HCEC 1CT (cell line): ENCODE data around the gene COL26A1.

Source experiments
- DNase-seq: peaks from one replicate; pipeline ENCODE4 v3.0.0-alpha.2; 2017

COL26A1 gene

DNA sequence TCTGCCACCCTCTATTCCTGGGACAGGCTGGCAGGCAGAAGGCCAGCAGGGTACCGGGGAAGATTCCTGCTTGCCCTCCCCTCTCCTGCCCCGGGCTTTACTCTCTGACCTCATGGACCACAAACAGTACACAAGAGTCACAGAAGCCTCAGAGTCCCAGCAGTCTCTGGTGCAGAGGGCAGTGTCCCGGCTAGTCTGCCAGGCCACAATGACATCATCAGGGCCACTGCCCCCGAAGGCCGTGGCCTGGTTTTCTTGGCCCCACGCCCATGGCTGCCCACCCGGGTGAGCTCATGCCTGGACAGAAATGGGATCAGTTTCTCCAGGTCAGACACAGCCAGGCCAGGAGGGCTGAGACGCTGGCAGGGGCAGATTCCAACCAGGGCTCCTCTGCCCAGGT is 174.5 kb downstream of the COL26A1 start:
- peak; percentile 17 for DNase-seq

DNA sequence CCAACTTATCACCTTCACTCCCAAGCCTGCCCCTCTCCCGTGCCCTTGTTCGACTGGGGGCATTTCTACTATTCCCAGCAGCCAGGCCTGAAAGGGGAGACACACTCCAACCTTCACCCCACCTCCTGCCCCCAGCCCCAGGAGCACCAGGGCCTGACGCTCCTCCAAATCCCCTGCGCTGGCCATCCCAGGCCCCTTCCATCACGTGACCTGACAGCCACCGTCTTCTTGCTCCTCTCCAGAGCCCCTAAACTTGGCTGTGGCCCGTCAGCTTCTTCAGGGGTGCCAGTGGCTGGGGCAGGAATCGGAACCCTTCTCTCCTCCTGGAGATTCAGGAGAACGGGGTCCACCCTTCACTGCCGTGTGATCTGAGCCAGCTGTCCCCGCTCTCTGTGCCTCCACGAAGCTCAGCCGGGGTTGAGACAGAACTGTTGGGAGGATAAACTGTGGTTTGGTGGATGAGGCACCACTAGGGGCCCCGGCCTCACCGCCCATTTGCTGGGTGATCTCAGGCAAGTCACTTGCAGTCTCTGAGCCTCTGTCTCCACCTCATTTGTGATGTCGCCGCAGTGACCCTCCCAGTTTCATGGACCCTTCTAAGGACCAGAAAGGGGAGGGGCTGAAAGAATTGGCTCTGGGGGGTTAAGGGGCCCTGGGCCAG is 175.4 kb downstream of the COL26A1 start:
- DNase-seq, result no peak

DNA sequence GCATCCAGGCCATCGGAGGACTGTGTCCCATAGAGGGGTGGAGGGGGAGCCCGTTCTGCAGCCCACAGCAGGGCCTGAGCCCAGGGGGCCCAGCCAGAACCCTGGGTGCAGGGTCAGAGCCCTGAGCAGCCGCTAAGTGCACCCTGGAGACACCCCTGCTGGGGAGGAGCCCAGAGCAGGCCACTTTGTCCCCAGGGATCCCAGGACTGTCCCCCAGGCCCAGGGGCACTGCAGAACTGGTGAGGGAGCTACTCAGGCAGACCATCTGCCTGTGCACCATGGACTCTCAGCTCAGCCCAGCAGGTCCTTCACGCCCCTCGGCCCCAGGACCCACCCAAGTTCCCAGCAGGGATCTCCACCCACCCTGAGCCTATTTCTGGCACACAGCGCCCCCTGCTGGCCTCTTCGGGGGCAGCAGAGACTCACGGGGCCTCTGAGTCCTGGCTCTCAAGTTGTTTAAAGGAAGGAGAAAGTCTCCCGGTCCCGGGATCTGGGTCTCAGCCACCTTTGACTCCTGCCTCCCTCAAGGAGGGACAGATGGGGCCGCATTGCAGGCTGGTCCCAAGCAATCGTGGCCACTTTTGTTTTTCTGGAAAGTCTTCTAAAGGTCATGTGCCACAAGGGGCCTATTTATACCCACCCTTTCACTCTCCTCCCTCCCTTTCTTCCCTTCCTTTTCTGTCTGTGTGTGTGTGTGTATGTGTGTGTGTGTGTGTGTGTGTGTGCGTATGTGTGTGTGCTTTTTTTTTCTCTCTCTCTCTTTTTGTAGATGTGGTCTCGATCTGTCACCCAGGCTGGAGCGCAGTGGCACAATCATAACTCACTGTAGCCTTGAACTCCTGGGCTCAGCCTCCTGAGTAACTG is 176.2 kb downstream of the COL26A1 start:
- peak; percentile 31 for DNase-seq

DNA sequence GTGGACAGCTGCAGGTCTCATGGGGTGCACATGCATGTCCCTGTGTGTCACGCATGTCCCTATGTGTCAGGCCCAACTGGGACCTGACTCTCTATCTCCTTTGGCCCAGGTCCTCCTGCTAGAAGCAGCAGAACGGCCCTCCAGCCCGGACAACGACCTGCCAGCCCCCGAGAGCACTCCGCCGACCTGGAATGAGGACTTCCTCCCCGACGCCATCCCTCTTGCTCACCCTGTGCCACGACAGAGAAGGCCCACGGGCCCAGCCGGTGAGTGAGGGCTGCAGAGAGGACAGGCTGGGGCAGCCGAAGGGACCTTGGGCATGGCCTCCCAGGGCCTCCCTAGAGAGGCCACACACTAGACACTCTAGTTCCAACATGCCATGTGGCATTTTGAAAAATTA is 177.1 kb downstream of the COL26A1 start:
- DNase-seq, result no peak

DNA sequence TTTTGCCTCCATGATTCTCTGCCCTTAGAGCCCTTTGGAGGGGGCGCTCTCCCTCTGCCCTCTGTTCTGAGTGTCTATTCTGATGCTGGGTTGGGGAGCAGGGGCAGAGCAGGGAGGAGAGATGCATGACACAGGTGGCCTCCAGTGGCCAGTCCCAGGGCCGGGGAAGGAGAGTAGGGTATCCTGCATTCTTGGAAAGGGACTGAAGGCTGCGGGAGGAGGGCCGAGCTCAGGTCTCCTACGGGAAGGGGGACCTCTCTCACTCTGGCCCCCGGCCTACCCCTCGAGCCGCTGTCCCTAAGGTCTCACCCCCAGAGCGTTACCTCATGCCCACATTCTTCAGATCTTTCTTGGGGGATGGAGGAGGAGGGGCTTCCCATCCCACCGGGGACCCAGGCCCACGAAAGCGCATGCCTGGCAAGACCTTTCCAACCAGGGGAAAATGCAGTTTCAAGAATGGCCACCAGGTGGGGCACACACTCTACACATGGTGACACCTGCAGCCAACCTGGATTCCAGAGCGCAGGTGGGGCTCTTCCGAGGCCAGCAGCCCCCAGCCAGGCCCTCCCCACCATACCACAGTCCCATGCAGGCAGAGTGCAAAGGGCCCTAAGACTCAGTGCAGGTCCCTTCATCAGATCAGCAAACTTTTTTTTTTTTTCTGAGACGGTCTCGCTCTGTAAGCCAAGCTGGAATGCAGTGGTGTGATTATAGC is 180.0 kb downstream of the COL26A1 start:
- DNase-seq, result no peak

DNA sequence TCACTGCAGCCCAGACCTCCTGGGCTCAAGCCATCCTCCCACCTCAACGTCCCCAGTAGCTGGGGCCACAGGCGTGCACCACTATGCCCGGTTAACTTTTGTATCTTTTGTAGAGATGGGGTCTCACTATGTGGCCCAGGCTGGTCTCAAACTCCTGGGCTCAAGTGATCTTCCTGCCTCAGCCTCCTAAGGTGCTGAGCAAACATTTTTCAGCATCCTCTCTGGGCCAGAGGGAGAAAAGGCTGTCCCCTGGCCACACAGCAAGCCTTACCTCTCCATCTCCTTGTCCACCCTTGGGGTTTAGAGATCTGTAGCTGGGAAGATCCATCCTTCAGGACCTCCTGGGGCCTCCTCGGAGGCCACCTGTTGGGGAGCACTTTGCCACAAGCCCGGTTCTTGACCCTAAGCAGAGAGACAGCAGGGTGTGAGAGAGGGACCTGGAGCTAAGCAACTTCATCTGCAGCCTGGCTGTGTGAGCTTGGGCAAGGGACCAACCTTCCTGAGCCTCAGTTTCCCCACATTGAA is 180.6 kb downstream of the COL26A1 start:
- DNase-seq, result no peak

DNA sequence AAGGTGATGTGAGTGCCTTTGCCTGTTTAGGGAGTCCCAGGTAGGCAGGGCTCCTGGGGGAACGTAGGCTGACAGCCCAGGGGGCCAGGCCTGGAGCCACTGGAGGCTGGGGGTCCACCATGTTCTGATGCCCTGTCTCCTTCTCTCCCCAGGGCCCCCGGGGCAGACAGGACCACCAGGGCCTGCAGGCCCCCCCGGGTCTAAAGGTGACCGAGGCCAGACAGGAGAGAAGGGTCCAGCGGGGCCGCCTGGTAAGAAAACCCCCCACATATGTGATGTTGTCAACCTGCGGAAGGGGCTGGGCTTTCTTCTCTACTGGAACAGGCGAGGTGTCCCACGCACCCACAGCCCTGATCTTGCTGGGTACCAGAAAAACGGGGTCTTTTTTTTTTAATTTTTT is 181.2 kb downstream of the COL26A1 start:
- DNase-seq, result no peak

DNA sequence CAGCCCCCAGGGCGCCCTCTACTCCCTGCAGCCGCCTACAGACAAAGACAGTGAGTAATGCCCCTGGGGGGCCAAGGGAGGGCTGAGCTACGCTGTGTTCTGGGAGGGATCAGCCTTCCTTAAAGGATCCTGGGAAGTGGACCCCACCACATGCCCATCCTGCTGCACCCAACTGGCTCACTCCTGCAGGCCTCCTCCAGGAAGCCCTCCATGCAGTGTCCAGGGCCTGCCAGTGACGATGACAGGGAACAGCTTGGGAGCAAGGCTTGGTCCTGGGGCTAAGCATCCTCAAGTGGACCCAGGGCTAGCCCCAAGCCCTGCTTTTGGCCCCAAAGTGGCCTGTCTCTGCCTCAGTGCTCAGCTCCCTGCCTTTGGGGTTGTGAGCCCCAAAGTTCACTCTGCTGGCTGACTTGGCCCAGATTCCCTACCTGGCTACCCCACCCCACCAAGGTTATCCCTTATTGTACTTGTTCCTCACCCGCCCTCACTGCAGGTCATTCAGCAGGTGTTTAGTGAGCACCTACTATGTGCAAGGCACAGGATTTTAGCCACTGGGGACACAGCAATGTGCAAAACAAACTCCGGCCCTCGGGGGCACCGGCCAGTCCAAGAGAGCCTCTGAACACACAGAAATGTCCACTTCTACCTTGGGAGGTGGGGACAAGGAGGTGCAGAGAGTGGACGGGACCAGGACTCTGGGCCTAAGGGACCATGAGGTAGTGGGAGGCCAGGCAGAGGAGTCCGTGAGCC is 182.9 kb downstream of the COL26A1 start:
- no peak for DNase-seq

DNA sequence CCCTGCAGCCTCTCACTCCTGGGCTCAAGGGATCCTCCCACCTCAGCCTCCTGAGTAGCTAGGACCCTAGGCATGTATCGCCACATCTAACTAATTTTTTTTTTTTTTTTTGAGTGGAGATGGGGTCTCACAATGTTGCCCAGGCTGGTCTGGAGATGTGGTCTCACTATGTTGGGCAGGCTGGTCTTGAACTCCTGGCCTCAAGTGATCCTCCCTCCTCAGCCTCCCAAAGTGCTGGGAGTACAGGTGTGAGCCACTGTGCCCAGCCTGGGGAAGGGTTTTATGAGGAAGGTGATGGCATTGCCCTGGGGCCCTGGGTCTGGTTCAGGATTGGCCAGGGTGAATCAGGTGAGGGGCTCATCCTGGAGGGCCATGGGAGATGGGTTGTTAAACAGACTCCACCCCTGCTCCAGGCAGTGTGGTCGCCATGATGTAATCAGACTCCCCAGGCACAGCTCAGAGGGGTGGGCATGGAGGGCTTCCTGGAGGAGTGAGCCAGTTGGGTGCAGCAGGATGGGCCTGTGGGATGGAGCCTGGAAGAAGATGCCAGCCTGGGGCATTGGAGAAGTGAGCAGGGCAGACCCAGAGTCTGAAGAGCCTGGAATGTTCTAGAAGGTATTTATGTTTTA is 183.7 kb downstream of the COL26A1 start:
- DNase-seq, result no peak

DNA sequence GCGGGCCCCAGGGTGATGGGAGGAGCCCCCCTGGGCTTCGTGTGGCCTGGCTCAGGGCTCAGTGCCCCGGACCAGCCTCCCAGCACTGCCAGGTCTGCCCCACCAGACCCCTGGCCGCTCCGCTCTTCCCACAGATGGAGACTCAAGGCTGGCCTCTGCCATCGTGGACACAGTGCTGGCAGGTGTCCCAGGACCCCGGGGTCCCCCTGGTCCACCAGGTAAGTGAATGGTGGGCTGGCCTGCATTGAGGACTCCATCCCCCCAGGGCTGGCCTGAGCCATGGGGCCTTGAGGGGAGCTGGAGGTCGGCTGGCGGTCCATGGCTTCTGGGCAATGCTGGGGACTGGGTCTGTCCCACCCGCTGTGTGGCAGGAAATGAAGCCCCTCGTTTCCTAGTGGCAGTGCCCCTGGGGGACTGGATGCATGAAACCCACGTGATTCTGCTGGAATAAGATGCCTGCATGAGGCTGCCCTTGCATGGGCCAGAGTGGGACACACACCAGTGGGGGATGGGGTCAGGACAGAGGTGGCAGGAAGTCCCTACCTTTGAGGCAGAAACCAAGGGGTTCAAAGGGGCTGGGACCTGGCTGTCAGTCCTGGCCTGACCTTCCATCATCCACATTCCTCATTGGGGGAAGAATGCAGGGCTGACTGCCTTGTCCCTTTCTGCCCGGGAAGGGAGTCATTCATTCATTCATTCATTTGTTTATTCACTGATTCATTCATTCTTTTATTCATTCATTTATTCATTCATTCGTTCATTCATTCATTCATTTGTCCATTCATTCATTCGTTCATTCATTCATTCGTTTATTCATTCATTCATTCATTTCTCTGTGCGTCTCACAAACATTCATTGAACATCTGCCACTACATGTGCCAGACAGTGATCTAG is 184.6 kb downstream of the COL26A1 start:
- no peak for DNase-seq

DNA sequence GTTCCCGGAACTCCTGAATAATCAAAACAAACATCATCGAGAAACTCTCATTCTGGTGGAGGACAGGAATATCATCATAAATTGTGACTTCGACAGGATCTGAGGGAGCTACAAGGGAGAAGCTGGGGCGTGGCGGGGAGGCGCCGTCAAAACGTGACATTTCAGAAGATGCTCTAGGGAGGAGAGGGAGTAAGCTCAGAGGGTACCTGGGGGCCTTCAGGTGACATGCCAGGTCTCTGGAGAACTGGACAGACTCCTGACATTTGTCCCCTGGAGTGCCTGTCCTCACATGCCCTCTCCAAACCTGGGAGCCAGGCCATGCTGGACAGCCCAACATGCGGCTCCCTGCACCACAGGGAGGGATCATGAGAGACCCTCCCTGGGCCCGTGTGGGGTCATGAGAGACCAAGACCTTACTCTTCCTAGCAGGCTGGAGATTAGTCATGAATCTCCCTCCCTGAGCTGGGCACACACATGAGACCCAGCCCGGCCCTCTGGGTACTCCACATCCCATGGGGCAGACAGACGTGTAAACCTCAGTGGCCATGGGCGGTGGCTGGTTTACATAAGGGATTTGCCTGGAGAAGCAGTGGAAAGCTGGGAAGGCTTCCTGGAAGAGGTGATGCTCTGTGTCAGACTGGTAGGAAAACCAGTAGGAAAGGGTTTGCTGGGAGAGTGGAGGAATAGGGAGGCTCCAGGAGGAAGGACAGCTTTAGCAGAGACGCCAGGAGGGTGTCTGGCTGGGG is 185.4 kb downstream of the COL26A1 start:
- DNase-seq, result no peak

DNA sequence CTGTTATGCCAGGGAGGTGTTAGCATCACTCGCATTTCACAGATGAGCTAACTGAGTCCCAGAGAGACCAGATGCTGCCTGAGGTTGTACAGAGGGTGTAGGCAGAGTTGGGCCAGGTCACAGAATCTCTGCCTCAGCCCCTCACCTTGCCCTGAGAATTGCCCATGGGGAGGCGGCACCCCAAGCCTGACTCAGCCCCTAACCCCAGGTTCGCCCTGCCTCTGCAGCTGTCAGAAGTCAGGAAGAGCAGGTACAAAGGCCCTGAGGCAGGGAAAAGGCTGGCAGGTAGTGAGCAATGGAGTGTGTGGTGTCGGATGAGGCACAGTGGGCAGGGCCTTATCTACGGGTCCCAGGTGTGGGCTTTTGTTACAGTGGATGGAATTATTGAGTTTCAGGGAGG is 187.1 kb downstream of the COL26A1 start:
- DNase-seq, result no peak

DNA sequence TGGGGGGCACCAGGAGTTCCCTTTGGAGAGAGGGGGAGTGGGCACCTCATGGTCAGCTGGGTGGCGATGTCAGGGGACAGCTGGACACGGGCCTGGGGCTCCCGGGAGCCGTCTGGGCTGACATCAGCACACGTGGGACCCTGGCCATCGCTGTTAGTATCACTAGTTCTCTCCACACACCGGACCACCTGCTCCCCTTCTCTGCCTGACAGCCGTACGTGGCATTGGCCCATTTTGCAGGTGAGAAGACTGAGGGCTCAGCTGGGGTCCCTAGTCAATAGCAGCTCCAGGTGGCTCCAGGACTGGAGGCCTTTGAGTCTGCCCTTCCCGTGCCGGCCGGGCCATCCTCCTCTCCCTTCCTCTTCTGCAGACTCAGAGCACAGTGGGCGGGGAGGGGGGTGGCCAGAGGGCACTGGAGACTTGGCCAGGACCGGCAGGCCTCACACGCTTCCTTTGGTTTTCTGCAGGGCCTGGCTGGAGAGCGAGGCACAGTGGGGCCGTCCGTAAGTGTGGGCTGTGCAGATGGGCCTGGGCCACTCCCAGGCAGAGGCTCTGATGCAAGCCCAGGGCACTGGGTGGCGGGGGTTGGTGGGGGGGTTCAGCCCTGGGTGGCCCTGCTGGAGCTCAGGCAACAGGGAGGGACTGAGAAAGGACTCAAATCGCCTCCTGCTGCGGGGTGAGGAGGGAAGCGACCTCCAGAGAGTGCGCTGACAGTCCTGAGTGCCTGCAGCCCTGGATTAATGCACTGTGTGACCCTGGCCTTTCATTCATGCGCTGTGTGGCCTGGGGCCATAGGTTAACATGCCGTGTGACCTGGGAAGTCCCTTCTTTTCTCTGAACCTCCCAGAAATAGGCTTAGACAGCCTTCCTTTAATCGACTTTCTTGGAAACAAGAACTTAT is 188.2 kb downstream of the COL26A1 start:
- no peak for DNase-seq

DNA sequence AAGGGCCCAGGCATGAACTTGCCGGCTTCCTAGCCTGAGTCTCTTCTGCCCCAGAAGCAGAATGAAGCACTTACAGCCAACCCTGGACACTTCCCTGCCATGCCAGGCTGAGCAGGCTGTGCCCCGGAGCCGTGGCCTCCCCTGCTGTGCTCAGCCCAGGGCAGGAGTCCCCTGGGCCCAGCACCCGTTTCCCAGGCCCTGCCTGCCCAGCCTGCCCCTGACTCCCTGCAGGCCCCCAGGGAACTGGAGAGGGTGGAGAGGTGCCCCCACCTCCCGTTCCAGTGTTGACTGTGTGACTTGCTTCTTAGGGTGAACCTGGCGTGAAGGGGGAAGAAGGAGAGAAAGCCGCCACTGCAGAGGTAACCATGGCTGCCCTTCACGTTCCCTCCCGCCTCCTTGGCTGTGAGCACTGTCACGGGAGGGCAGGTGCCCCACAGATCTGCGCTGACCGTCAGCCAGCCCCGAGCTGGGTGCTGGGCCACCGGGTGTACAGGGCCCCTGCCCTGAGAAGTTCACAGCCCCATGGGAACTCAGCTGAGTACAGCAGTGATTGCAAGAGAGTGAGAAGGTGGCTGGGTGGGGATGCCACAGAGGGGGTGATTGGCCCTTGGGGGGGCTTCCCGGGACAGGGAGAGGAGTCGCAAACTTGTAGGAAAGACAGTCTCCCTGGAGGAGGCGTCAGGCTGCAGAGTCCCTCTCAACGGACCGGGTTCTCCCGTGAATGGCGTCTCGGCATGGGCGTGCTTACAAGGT is 190.5 kb downstream of the COL26A1 start:
- no peak for DNase-seq

DNA sequence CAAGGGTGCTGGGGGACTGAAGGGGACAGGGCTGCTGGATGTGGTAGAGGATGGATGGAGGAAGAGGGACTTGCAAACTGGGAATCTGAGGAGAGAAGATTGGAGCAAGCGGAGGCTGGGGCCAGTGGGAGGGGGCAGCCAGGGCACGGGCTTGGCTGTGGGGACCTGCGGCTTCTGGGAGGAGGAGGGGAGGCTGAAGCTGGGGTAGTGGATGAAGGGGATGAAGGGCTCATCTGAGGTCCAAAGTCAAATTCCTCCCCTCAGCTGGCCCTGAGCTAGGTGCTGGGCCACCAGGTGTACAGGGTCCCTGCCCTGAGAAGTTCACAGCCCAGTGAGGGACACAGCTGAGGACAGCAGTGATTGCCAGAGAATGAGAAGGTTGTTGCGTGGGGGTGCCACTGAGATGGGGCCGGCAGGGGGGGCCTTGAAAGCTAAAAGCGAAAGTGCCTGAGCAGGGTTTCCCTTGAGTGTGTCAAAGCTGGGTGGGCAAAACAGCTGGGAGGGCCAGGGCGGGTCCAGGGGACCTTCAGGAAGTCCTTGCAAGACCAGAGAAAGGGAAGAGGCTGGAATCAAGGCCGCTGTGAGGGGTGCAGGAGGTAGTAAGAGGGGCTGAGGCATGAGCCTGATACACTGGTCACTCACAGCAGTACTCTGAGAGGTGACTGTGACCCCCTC is 191.2 kb downstream of the COL26A1 start:
- DNase-seq, result no peak

DNA sequence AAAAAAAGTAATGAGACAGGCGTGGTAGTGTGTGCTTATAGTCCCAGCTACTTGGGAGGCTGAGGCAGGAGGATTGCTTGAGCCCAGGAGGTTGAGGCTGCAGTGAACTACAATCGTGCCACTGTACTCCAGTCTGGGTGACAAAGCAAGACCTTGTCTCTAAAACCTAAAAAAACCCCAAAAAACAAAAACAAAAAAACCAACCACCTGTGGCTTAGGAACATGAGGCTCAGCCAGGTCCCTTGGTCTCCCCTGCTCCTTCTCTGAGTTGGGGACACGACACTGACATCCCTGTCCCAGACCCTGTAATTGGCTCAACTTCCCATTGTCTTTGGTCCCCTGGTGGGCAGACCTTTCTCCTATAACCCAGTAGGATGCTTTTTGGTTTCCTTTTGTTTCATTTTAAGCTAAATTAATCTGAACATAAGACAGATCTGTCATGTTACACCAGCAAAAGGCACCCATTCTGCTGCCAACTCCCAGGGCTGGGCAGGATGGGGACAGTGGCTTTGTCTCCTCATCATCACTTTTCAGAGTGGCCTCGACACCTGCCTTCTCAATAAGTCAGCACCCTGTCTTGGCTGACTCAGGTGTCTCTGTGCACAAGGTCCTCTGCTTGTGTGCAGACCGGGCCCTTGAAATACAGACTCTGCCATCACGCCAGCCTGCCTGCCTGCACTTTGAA is 192.1 kb downstream of the COL26A1 start:
- no peak for DNase-seq

DNA sequence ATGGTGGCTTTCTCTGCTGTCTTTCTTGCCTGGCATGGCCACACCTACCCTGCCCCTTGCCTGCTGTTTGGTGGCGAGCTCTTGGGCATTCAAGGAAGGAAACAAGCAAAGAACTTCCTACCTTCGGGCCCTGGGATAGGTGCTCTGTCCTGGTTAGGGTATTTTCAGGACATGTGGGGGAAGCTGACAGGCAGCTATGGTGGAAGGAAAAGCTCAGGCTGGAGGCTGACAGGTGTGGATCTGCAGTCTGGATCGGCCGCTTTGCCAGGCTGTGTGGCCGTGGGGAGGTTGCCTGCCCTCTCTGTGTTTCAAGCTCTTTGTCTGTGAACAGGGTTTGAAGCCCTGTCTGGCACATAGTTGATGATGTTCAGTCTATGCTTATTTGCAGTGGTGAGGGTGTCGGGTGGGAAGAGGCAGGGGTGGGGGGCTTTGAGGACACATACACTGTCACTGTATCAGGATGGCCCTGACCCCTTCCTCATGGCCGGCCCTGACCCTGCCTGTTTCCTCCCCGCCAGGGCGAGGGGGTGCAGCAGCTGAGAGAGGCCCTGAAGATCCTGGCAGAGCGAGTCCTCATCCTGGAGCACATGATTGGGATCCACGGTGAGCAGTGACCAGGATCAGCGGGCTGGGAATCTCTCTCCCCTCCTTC is 192.7 kb downstream of the COL26A1 start:
- no peak for DNase-seq
